Astrocyte of the cerebellum (primary cell): ENCODE results near the gene FOXF2.
"Not testable (repeated sequence)": the region's sequence is repeated elsewhere in the genome, so short reads cannot be mapped to it uniquely, and the experiment has no call there.

Experiments used
- DNase-seq: peaks from one replicate; pipeline ENCODE4 v3.0.0-alpha.2; 2011; ENCODE audit warnings: low read depth
- H3K4me3 ChIP-seq: 2 replicates; pipeline ENCODE4 v1.5.1; 2011; ENCODE audit warnings: mild to moderate bottlenecking, low read depth, low read length, moderate library complexity
- CTCF ChIP-seq: IDR thresholded peaks from 2 replicates; pipeline ENCODE4 v1.5.1; 2012; ENCODE audit warnings: low read length, low read depth, moderate library complexity, mild to moderate bottlenecking; ENCODE audit errors: missing control alignments
- in situ Hi-C: cut with HindIII; loops from 2 replicates; pipeline ENCODE4 v1.10.0; 2017; ENCODE audit warnings: low sequenced_read_pairs

The FOXF2 gene

GRCh38 chr6:1365686-1366085 lies 23.7 kb upstream of the FOXF2 start:
- DNase-seq = no peak
- in situ Hi-C loops = no loop called here
- TF ChIP-seq CTCF = no peak
- H3K4me3 ChIP-seq = no peak overlapping the region

GRCh38 chr6:1367771-1368170 lies 21.6 kb upstream of the FOXF2 start:
- no peak for DNase-seq
- no peak for TF ChIP-seq CTCF
- no peak overlapping the region for H3K4me3 ChIP-seq
- in situ Hi-C loops = no loop called here

GRCh38 chr6:1368940-1369339 lies 20.4 kb upstream of the FOXF2 start:
- no peak overlapping the region for H3K4me3 ChIP-seq
- in situ Hi-C loops = no loop called here
- TF ChIP-seq CTCF = no peak
- DNase-seq = no peak

GRCh38 chr6:1369695-1370094 lies 19.7 kb upstream of the FOXF2 start:
- in situ Hi-C loops = loop anchor here (5.0 kb wide), 1 partner anchor 37 kb away; no protein-coding TSS in a partner anchor

GRCh38 chr6:1371933-1372332 lies 17.4 kb upstream of the FOXF2 start:
- H3K4me3 ChIP-seq = no peak overlapping the region
- in situ Hi-C loops = loop anchor here (5.0 kb wide), 1 partner anchor 40 kb away; no protein-coding TSS in a partner anchor
- no peak for DNase-seq
- no peak for TF ChIP-seq CTCF

More at GRCh38 chr6:1369695-1370094, 19.7 kb upstream of the FOXF2 start:
- DNase-seq, H3K4me3 ChIP-seq: not testable (repeated sequence)

GRCh38 chr6:1372690-1373089 lies 16.7 kb upstream of the FOXF2 start:
- in situ Hi-C loops = loop anchor here (5.0 kb wide), 1 partner anchor 40 kb away; no protein-coding TSS in a partner anchor
- no peak overlapping the region for H3K4me3 ChIP-seq
- DNase-seq = no peak
- no peak for TF ChIP-seq CTCF

GRCh38 chr6:1376653-1377052 lies 12.7 kb upstream of the FOXF2 start:
- H3K4me3 ChIP-seq = no peak overlapping the region
- DNase-seq = no peak
- in situ Hi-C loops = loop anchor here (25.0 kb wide), 1 partner anchor 789 kb away; no protein-coding TSS in a partner anchor
- TF ChIP-seq CTCF = no peak
